ENCODE measurements around the gene NPLOC4.

DNA sequence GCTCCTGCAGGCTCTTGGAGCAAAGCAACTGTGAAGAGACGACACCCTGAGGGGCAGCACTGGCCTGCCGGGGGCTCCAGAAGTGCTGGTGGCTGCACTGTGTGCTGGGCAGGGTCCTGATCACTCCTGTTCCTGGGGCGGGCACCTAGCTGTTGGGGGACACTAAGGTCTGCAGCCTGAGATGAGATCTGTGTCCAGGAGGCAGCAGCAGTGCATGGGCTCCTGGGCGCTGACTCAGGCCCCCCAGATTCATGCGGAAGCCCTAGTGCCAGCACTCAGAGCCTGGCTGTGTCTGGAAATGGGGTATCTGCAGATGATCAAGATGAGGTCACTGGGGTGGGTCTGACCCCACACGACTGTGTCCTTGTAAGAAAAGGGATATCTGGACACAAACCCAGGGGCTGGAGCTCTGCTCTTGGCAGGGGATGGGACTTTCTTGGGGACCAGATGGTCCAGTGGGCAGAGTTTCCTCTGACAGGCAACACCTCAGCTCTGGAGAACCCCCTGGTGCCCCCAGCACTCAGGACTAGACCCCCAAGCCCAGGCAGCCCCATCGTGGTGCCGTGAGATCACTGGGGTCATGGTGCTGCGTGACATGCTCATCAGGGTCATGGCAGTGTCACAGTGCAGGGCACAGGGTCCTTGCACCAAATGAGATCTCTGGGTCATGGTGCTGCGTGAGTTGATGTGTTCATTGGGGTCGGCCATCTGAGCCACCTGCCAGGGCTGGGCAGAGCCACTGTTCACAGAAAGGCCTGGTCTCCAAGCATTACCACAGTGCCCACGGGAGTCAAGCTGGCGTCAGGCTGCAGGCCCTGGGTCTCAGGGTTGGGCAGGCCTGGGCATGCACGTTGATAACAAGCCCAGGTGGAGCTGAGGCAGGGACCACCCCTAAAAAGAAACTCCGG lies 94.2 kb downstream of the NPLOC4 start:
- TF ChIP-seq, protein P1, sequence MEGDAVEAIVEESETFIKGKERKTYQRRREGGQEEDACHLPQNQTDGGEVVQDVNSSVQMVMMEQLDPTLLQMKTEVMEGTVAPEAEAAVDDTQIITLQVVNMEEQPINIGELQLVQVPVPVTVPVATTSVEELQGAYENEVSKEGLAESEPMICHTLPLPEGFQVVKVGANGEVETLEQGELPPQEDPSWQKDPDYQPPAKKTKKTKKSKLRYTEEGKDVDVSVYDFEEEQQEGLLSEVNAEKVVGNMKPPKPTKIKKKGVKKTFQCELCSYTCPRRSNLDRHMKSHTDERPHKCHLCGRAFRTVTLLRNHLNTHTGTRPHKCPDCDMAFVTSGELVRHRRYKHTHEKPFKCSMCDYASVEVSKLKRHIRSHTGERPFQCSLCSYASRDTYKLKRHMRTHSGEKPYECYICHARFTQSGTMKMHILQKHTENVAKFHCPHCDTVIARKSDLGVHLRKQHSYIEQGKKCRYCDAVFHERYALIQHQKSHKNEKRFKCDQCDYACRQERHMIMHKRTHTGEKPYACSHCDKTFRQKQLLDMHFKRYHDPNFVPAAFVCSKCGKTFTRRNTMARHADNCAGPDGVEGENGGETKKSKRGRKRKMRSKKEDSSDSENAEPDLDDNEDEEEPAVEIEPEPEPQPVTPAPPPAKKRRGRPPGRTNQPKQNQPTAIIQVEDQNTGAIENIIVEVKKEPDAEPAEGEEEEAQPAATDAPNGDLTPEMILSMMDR (conservative IDR thresholded peaks at IDR 0.05; ENCODE audit: low read length): no peak
- TF ChIP-seq EZH2phosphoT487 (IDR thresholded peaks at IDR 0.05; ENCODE audit: borderline replicate concordance): no peak

Measured in Loucy (cell line).